NCI-H82 (cell line): ENCODE data around the gene FAM83B.
"Not testable (repeated sequence)": the region's sequence is repeated elsewhere in the genome, so short reads cannot be mapped to it uniquely, and the experiment has no call there.

Experiments used
- DNase-seq: peaks from one replicate; lab custom pipeline; 2025; lab: John Stamatoyannopoulos, UW

Gene FAM83B

GRCh38 chr6:54898767-54899166 lies 52.2 kb downstream of the FAM83B start:
- no peak for DNase-seq

GRCh38 chr6:54899442-54899841 lies 52.9 kb downstream of the FAM83B start:
- DNase-seq: no peak

- DNase-seq: no peak
These were observed 53.4 kb downstream of the FAM83B start for GRCh38 chr6:54899986-54900385.

- no peak for DNase-seq
These were observed 54.1 kb downstream of the FAM83B start for GRCh38 chr6:54900666-54901065.

GRCh38 chr6:54903884-54904283 lies 57.3 kb downstream of the FAM83B start:
- DNase-seq: no peak

- no peak for DNase-seq
These were observed 60.8 kb downstream of the FAM83B start for GRCh38 chr6:54907355-54907754.

- no peak for DNase-seq
These were observed 62.6 kb downstream of the FAM83B start for GRCh38 chr6:54909184-54909583.

- DNase-seq: no peak
These were observed 63.9 kb downstream of the FAM83B start for GRCh38 chr6:54910431-54910884.

- DNase-seq: no peak
These were observed 64.3 kb downstream of the FAM83B start for GRCh38 chr6:54910921-54911320.

- no peak for DNase-seq
These were observed 66.6 kb downstream of the FAM83B start for GRCh38 chr6:54913211-54913610.

- no peak for DNase-seq
These were observed 70.3 kb downstream of the FAM83B start for GRCh38 chr6:54916858-54917257.

GRCh38 chr6:54920628-54921027 lies 74.1 kb downstream of the FAM83B start:
- no peak for DNase-seq

- no peak for DNase-seq
These were observed 75.3 kb downstream of the FAM83B start for GRCh38 chr6:54921891-54922290.

- no peak for DNase-seq
These were observed 82.8 kb downstream of the FAM83B start for GRCh38 chr6:54929245-54929909.

GRCh38 chr6:54932622-54933021 lies 86.1 kb downstream of the FAM83B start:
- DNase-seq: no peak

GRCh38 chr6:54935739-54936138 lies 89.2 kb downstream of the FAM83B start:
- DNase-seq: no peak

- no peak for DNase-seq
These were observed 90.8 kb downstream of the FAM83B start for GRCh38 chr6:54937371-54937770.

- no peak for DNase-seq
These were observed 111.1 kb downstream of the FAM83B start for GRCh38 chr6:54957698-54958097.

- DNase-seq: no peak
These were observed 111.9 kb downstream of the FAM83B start for GRCh38 chr6:54958446-54958845.

GRCh38 chr6:54959820-54960219 lies 113.2 kb downstream of the FAM83B start:
- DNase-seq: peak; percentile 9

- not testable (repeated sequence) for DNase-seq
These were observed 114.8 kb downstream of the FAM83B start for GRCh38 chr6:54961372-54961771.

- no peak for DNase-seq
These were observed 123.8 kb downstream of the FAM83B start for GRCh38 chr6:54970337-54970736.

GRCh38 chr6:54971825-54972224 lies 125.3 kb downstream of the FAM83B start:
- no peak for DNase-seq

GRCh38 chr6:54979161-54979560 lies 132.6 kb downstream of the FAM83B start:
- DNase-seq: not testable (repeated sequence)
